Endodermal cell (in vitro differentiated cells): ENCODE measurements around the gene KRTAP6-2. TPM values are rescaled to one million over a fixed set of nuclear protein-coding genes. Genes with fewer than 3 reads are reported as not detected.

Experiments used
- DNase-seq: peaks from one replicate; pipeline ENCODE4 v3.0.0-alpha.2; 2017
- H3K27ac ChIP-seq: 2 replicates; pipeline ENCODE4 v1.5.1; 2013; ENCODE audit warnings: mild to moderate bottlenecking, low read depth, low read length, moderate library complexity
- H3K27me3 ChIP-seq: 2 replicates; pipeline ENCODE4 v1.6.1; 2013; ENCODE audit warnings: mild to moderate bottlenecking, low read length, moderate library complexity; ENCODE audit not compliant: insufficient read depth, control insufficient read depth, poor library complexity, severe bottlenecking
- H3K36me3 ChIP-seq: 2 replicates; pipeline ENCODE4 v1.7.0; 2013; ENCODE audit warnings: mild to moderate bottlenecking, low read length, moderate library complexity; ENCODE audit not compliant: control insufficient read depth, insufficient read depth
- H3K4me1 ChIP-seq: one replicate; pipeline ENCODE4 v1.7.0; 2013; ENCODE audit warnings: low read length; ENCODE audit not compliant: control insufficient read depth, insufficient read depth
- H3K4me3 ChIP-seq: 2 replicates; pipeline ENCODE4 v1.5.1; 2013; ENCODE audit warnings: mild to moderate bottlenecking, low read length, moderate library complexity
- H3K9ac ChIP-seq: 2 replicates; pipeline ENCODE4 v1.6.1; 2013; ENCODE audit warnings: mild to moderate bottlenecking, low read length, moderate library complexity; ENCODE audit not compliant: poor library complexity, severe bottlenecking; ENCODE audit errors: extremely low read depth
- H3K9me3 ChIP-seq: 2 replicates; pipeline ENCODE4 v1.6.1; 2013; ENCODE audit warnings: mild to moderate bottlenecking, low read length, moderate library complexity; ENCODE audit not compliant: control insufficient read depth
- H3K27ac Mint-ChIP-seq: 2 replicates; pipeline ENCODE4 v1.8.0; 2020; ENCODE audit warnings: mixed read lengths
- H3K27me3 Mint-ChIP-seq: 2 replicates; pipeline ENCODE4 v1.8.0; 2021; ENCODE audit warnings: mild to moderate bottlenecking, mixed read lengths; ENCODE audit not compliant: insufficient read depth
- H3K36me3 Mint-ChIP-seq: 2 replicates; pipeline ENCODE4 v1.8.0; 2020; ENCODE audit warnings: low read depth, mixed read lengths
- H3K4me1 Mint-ChIP-seq: 2 replicates; pipeline ENCODE4 v1.8.0; 2020; ENCODE audit warnings: mixed read lengths
- H3K4me3 Mint-ChIP-seq: 2 replicates; pipeline ENCODE4 v1.8.0; 2020; ENCODE audit warnings: mild to moderate bottlenecking, moderate library complexity, mixed read lengths
- H3K9me3 Mint-ChIP-seq: 2 replicates; pipeline ENCODE4 v1.8.0; 2020; ENCODE audit warnings: mild to moderate bottlenecking, mixed read lengths
- WGBS, 2 experiments: methylation state at CpG; one replicate each; pipeline versions ENCODE4 v1.1.5 to v1.1.7; 2013; ENCODE audit warnings: missing lambda C conversion rate in 2 of 2, mixed read lengths in 1 of 2; ENCODE audit not compliant: insufficient coverage in 1 of 2, insufficient read length in 1 of 2; 5-methylcytosine and 5-hydroxymethylcytosine counted together
- total RNA-seq, 2 donors: library from RNA; stranded (reverse); fragmentation: NEBNext Ultra II Directional in 1 of 2; extraction: Animal tissue kit (Norgen Biotek cat#: 25700) in 1 of 2; gene quantifications; 2 replicates in 1 of 2; 3 replicates in 1 of 2; pipeline ENCODE4 v1.2.1, GENCODE V29; 2021
- TF ChIP-seq, protein P1 (sequence below): fragments of 200-600 bp; sonication (generic); conservative IDR thresholded peaks from 2 replicates; pipeline ENCODE4 v1.5.0; 2021; ENCODE audit warnings: antibody characterized with exemption, mild to moderate bottlenecking

Gene KRTAP6-2
- total RNA-seq, 2 donors from 2014 or later = not detected

DNA sequence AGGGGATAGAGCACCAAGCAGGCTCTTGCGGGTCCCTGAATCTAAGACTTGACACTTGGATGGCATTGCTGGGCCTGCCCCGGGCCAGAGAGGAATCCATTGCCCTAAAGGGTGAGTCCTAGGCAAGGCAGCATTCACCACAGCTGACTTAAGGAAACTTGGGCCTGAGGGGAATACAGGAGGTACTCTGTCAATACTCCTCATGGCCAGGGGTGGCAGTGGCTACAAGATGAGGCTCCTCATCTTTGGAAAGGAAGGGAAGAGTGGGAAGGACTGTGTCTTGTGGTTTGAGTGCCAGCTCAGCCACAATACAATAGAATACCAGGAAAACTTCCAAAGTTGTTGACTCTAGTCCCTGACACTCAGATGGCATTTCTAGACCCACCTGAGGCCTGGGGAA is 7.3 kb upstream of the KRTAP6-2 start:
- H3K36me3 Mint-ChIP-seq = no peaks in the 10 kb centered on the region
- Histone ChIP-seq H3K4me1 (no peaks in the 10 kb centered on the region), H3K36me3 (no peaks in the 10 kb centered on the region), H3K27me3 (no peaks in the 10 kb centered on the region), H3K27ac (no peak overlapping the region), H3K9ac (no peak overlapping the region), H3K9me3 (no peaks in the 10 kb centered on the region), H3K4me3 (no peak overlapping the region)
- TF ChIP-seq, protein P1, sequence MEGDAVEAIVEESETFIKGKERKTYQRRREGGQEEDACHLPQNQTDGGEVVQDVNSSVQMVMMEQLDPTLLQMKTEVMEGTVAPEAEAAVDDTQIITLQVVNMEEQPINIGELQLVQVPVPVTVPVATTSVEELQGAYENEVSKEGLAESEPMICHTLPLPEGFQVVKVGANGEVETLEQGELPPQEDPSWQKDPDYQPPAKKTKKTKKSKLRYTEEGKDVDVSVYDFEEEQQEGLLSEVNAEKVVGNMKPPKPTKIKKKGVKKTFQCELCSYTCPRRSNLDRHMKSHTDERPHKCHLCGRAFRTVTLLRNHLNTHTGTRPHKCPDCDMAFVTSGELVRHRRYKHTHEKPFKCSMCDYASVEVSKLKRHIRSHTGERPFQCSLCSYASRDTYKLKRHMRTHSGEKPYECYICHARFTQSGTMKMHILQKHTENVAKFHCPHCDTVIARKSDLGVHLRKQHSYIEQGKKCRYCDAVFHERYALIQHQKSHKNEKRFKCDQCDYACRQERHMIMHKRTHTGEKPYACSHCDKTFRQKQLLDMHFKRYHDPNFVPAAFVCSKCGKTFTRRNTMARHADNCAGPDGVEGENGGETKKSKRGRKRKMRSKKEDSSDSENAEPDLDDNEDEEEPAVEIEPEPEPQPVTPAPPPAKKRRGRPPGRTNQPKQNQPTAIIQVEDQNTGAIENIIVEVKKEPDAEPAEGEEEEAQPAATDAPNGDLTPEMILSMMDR = peak; percentile 56
- H3K4me1 Mint-ChIP-seq = no peaks in the 10 kb centered on the region
- peaks cover 37% of the 10 kb centered on the region for H3K9me3 Mint-ChIP-seq
- peak; percentile 75 for DNase-seq
- 86 to 88% methylated on average over 2 of the region's 2 CpGs for WGBS, 2 experiments
- H3K4me3 Mint-ChIP-seq = no peak overlapping the region
- no peak overlapping the region for H3K27ac Mint-ChIP-seq
- no peaks in the 10 kb centered on the region for H3K27me3 Mint-ChIP-seq

DNA sequence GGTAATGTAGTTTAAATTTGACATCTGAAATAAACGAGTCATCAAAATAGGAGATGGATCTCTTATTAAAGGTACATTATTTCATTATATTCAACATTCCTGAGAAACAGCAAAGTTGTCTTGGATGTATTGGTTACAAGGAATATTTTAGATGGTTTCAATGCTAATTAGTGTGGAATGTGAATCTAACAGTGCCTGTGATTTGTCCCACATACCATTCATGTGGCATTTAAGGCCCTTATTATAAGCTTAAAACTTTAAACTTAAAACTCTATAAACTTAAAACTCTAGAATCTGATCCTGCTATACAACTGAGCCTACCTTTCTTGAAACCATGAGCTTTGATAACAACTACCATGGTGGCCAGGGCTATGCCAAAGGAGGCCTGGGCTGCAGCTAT is 2.1 kb upstream of the KRTAP6-2 start, which contains the start of gene KRTAP22-1:
Gene KRTAP22-1 (plus strand): TSS at position 301 of the 400 bp plus-strand sequence.
- Mint-ChIP-seq H3K9me3 (peaks cover 25% of the 10 kb centered on the region), H3K4me1 (no peaks in the 10 kb centered on the region), H3K27ac (no peak within 1 kb of the TSS), H3K27me3 (no peaks in the 10 kb centered on the region), H3K4me3 (no peak within 1 kb of the TSS), H3K36me3 (no peaks in the 10 kb centered on the region)
- H3K36me3 ChIP-seq = no peaks in the 10 kb centered on the region
- H3K4me1 ChIP-seq = no peaks in the 10 kb centered on the region
- no peaks in the 10 kb centered on the region for H3K9me3 ChIP-seq
- no peak within 1 kb of the TSS for H3K27ac ChIP-seq
- no CpG with 5 or more reads among the region's 1 CpG for WGBS, 2 experiments
- H3K27me3 ChIP-seq = no peaks in the 10 kb centered on the region
- no peak within 1 kb of the TSS for H3K4me3 ChIP-seq
- TF ChIP-seq, protein P1 = no peak
- H3K9ac ChIP-seq = no peak within 1 kb of the TSS
- DNase-seq = no peak

DNA sequence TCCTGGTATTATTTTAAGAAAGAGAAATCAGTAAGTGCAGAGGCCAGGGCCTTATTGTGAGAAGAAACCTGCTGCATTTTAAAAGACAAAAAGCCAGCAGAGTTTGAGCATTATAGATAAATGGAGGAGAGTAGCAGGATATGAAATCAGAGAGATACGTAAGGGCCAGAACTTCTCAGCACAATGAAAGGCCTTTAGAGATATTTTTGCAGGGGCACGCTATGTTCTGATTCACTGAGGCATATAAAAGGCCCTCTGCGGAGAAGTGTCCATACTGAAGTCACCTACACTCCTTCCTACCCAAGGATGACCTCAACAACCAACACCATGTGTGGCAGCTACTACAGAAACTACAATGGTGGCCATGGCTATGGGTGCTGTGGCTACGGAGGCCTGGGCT is 6.6 kb downstream of the KRTAP6-2 start, which contains the start of gene KRTAP6-3:
Gene KRTAP6-3 (plus strand): TSS at position 301 of the 400 bp plus-strand sequence. CDS start 6 bp downstream, at position 307.
- no peaks in the 10 kb centered on the region for H3K4me1 ChIP-seq
- H3K27me3 Mint-ChIP-seq = no peaks in the 10 kb centered on the region
- H3K36me3 ChIP-seq = no peaks in the 10 kb centered on the region
- no peak within 1 kb of the TSS for H3K9ac ChIP-seq
- H3K36me3 Mint-ChIP-seq = no peaks in the 10 kb centered on the region
- H3K4me3 ChIP-seq = no peak within 1 kb of the TSS
- no peak within 1 kb of the TSS for H3K27ac ChIP-seq
- TF ChIP-seq, protein P1 = no peak
- no peaks in the 10 kb centered on the region for H3K4me1 Mint-ChIP-seq
- H3K27ac Mint-ChIP-seq = no peak within 1 kb of the TSS
- WGBS, 2 experiments = 90 to 91% methylated on average over 3 to 4 of the region's 4 CpGs
- no peak within 1 kb of the TSS for H3K4me3 Mint-ChIP-seq
- no peaks in the 10 kb centered on the region for H3K27me3 ChIP-seq
- no peaks in the 10 kb centered on the region for H3K9me3 ChIP-seq
- H3K9me3 Mint-ChIP-seq = peaks cover 25% of the 10 kb centered on the region
- DNase-seq = no peak
